ENCODE measurements around the gene SLC38A6.

The SLC38A6 gene

GRCh38 chr14:60999536-60999935 is 18.5 kb downstream of the SLC38A6 start:
- H3K9me3 ChIP-seq (ENCODE audit: insufficient read depth, low read depth, low read length) = no peaks in the 10 kb centered on the region
- H4K20me1 ChIP-seq (ENCODE audit: insufficient read depth, low read length, poor library complexity, severe bottlenecking) = no peaks in the 10 kb centered on the region
- H3K9me2 ChIP-seq (replicated peaks; ENCODE audit: low read depth, low read length) = no peaks in the 10 kb centered on the region
- H3F3A ChIP-seq (ENCODE audit: low read depth) = no peaks in the 10 kb centered on the region
- H3K36me3 ChIP-seq (ENCODE audit: insufficient read depth, low read length) = no peaks in the 10 kb centered on the region
- no peaks in the 10 kb centered on the region for H3K79me2 ChIP-seq (ENCODE audit: insufficient read depth, low read length)
- H3K4me3 ChIP-seq (ENCODE audit: low read length, poor library complexity, severe bottlenecking) = no peak overlapping the region
- peaks cover 6% of the 10 kb centered on the region for H3K4me1 ChIP-seq (ENCODE audit: insufficient read depth, low read length, poor library complexity, severe bottlenecking)
- H2AFZ ChIP-seq (ENCODE audit: low read length) = no peak overlapping the region
- TF ChIP-seq EZH2phosphoT487 (IDR thresholded peaks at IDR 0.05; ENCODE audit: borderline replicate concordance) (no peak), CTCF (conservative IDR thresholded peaks at IDR 0.05; ENCODE audit: low read length) (no peak)
- no peak overlapping the region for H3K4me2 ChIP-seq (ENCODE audit: low read depth, low read length, poor library complexity, severe bottlenecking)
- H3K9ac ChIP-seq (ENCODE audit: low read depth, low read length, poor library complexity, severe bottlenecking) = no peak overlapping the region
- no peaks in the 10 kb centered on the region for H3K27me3 ChIP-seq (ENCODE audit: insufficient read depth, low read length, poor library complexity, severe bottlenecking)

GRCh38 chr14:61003571-61003970 is 22.5 kb downstream of the SLC38A6 start:
- Histone ChIP-seq H3K9ac (ENCODE audit: low read depth, low read length, poor library complexity, severe bottlenecking) (no peak overlapping the region), H3K4me2 (ENCODE audit: low read depth, low read length, poor library complexity, severe bottlenecking) (no peak overlapping the region), H3K9me3 (ENCODE audit: insufficient read depth, low read depth, low read length) (no peaks in the 10 kb centered on the region)

GRCh38 chr14:61019537-61019936 is 38.5 kb downstream of the SLC38A6 start:
- no peaks in the 10 kb centered on the region for H3K27me3 ChIP-seq (ENCODE audit: insufficient read depth, low read length, poor library complexity, severe bottlenecking)
- no peaks in the 10 kb centered on the region for H3K79me2 ChIP-seq (ENCODE audit: insufficient read depth, low read length)
- no peaks in the 10 kb centered on the region for H4K20me1 ChIP-seq (ENCODE audit: insufficient read depth, low read length, poor library complexity, severe bottlenecking)
- H3K4me1 ChIP-seq (ENCODE audit: insufficient read depth, low read length, poor library complexity, severe bottlenecking) = no peaks in the 10 kb centered on the region
- H2AFZ ChIP-seq (ENCODE audit: low read length) = no peak overlapping the region
- no peaks in the 10 kb centered on the region for H3K36me3 ChIP-seq (ENCODE audit: insufficient read depth, low read length)
- no peaks in the 10 kb centered on the region for H3K9me3 ChIP-seq (ENCODE audit: insufficient read depth, low read depth, low read length)
- H3K4me2 ChIP-seq (ENCODE audit: low read depth, low read length, poor library complexity, severe bottlenecking) = no peak overlapping the region
- H3F3A ChIP-seq (ENCODE audit: low read depth) = no peaks in the 10 kb centered on the region
- no peak overlapping the region for H3K4me3 ChIP-seq (ENCODE audit: low read length, poor library complexity, severe bottlenecking)
- TF ChIP-seq CTCF (conservative IDR thresholded peaks at IDR 0.05; ENCODE audit: low read length) (no peak), EZH2phosphoT487 (IDR thresholded peaks at IDR 0.05; ENCODE audit: borderline replicate concordance) (no peak)
- H3K9ac ChIP-seq (ENCODE audit: low read depth, low read length, poor library complexity, severe bottlenecking) = no peak overlapping the region
- H3K9me2 ChIP-seq (replicated peaks; ENCODE audit: low read depth, low read length) = no peaks in the 10 kb centered on the region

More at GRCh38 chr14:61003571-61003970, 22.5 kb downstream of the SLC38A6 start:
- Histone ChIP-seq H3F3A (ENCODE audit: low read depth) (no peaks in the 10 kb centered on the region), H3K9me2 (replicated peaks; ENCODE audit: low read depth, low read length) (no peaks in the 10 kb centered on the region), H3K27me3 (ENCODE audit: insufficient read depth, low read length, poor library complexity, severe bottlenecking) (no peaks in the 10 kb centered on the region), H3K36me3 (ENCODE audit: insufficient read depth, low read length) (no peaks in the 10 kb centered on the region), H4K20me1 (ENCODE audit: insufficient read depth, low read length, poor library complexity, severe bottlenecking) (no peaks in the 10 kb centered on the region), H3K79me2 (ENCODE audit: insufficient read depth, low read length) (no peaks in the 10 kb centered on the region), H3K4me1 (ENCODE audit: insufficient read depth, low read length, poor library complexity, severe bottlenecking) (no peaks in the 10 kb centered on the region), H3K4me3 (ENCODE audit: low read length, poor library complexity, severe bottlenecking) (no peak overlapping the region), H2AFZ (ENCODE audit: low read length) (no peak overlapping the region)
- TF ChIP-seq CTCF (conservative IDR thresholded peaks at IDR 0.05; ENCODE audit: low read length) (no peak), EZH2phosphoT487 (IDR thresholded peaks at IDR 0.05; ENCODE audit: borderline replicate concordance) (no peak)

Data from Loucy (cell line).